DMS153 (cell line): Measurements from ENCODE around the gene AMOT.

Experiments used
- DNase-seq: peaks from one replicate; lab custom pipeline; 2025; lab: John Stamatoyannopoulos, UW

AMOT gene

DNA sequence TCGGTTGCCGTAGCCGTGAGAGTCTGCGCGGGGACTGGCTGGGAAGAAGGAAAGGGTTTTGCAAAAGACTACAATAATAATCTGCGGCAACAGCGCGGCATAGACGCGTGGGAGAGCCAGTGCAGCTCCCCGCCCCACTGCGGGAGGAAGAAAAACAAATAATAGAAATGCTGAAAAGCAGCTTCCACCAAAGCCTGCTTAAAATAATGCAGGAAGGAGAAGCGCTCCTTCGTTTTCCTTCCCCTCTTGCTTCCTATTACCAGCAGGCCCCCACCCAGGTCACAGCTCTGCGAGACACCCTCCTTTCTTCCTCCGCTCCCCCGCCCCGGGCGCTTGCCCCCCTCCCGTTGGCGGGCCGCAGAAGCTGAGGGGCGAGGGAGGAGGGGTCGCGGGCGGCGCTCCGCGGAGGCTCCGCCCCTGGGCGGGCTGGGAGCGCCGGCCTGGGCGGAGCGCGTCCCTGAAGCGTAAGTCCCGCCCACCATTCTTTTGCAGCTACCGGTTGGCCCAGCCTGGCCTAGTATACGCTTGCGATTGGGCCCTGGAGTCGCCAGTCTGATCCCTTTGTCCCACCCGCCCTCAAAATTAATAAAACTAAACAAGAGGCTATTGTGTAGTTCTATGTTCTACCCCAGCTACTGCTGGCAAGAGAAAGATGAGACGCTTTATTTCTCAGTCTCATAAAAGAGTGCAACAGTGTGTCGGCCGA lies 636 bp upstream of the AMOT start:
- peak; percentile 82 for DNase-seq

DNA sequence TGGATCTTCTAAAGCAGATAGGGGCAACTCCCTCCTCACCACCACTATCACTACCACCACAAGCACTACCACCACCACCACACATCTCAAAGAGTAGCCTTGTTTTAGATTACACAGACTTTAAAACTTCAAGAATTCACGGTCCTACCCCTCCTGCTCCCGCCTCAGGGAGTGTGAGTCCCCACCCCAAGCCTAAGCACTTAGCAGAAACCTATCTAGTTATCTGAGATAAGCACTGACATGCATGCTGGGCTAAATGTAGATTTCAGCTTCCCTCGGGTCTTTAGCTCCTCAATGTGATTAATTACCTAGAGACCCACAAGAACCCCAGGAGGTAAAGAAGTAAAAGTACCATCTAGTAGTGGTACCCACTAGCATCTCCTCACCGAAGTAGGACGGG lies 775 bp downstream of the AMOT start:
- DNase-seq: no peak

DNA sequence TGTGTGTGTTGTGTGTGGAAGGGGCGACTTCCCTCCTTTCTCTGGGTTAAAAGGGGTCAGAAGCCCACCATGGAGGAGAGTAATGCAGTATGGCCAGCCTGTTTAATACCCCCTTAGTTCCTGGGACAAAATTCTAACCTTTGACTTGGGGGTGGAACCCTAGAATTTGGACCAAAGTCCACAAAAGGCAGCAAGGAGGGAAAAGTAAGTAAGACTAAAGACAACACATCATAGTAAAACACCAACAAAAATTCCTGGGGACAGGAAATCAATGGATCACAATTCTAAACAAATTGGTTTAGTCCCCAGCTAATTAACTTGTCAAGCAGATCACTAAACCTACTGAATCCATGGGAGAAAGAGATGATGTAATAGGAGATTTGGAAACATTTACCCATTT lies 3.1 kb downstream of the AMOT start:
- DNase-seq: no peak

DNA sequence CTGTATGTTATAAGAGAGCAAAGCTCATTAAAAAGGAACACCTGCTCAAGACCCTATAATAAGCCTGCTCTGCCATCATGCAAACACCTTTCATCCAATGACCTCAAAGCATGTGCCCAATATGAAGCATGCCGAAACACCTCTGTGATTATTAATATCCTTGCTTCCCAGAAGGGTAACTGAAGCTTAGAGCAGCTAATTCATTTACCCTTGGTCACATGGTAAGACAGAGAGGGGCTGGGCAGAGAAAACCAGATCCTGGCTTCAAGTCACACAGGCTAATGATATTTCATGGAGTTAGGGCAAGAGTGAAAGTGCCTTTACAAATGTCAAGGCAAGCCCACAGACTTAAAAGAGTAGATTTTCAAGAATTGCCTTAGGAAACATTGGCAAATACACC lies 5.6 kb downstream of the AMOT start:
- DNase-seq: no peak

DNA sequence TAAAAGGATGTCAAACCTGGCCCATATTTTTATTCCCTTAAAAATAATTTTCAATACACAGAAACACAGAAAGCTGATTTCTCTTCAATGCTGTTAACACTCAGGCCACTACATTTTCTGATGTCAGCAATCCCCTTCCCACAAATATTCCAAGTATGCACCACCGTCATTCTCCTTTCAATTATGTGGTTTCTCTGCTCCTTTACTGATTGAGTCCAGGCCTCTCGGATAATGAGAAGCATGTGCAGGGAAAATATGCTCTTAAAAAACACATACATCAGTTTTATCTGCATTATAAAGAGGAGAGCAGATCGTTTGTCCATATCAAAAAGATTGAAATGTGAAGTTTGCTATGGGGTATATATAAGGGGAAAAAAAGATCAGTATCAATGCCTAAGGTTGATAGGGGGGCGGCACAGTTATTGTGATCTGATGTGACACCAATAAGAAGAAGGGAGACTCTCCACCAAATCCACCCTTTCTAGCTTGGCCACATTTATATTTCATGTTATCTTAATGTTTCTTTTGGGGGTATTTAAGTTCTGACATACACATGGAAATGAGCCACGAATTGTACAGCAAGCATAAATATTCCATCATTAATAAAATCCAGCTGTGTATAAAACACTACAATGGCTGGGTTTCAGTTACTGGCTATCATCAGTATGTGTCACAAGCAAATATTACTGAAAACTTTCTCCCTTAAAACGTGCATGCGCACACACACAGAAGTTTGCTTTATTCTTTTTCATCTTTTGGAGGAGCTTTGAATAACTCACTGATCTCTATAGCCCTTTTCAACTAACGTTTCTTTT lies 6.4 kb downstream of the AMOT start:
- no peak for DNase-seq

DNA sequence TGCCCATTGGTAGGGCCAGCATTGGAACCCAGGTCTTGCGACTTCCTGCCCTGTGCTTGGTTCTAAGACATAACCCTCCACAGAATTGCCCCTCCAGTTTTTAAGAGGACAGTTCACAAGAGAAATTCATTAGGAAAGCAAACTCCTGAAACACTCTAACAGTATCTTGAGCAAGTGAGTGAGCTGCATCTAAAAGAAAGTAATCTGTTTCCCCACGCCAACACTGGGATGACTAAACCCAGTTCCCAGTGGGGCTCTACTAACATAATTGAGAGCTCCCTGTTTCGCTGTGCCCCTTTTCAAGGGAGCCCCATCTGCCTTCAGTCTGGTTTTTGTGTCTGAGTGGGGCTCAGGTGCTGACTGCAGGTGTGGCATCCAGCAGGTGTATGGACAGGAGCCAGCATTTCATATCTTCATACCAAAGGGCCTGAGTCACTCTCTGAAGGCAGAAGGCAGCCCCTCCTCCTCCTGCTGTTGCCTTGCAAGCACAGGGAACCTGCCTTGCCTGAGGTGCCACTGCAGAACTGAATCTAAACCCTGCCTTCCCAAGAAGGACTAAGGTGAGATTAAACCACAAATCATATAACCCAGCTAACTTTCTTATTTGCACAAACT lies 8.0 kb downstream of the AMOT start:
- peak; percentile 9 for DNase-seq

DNA sequence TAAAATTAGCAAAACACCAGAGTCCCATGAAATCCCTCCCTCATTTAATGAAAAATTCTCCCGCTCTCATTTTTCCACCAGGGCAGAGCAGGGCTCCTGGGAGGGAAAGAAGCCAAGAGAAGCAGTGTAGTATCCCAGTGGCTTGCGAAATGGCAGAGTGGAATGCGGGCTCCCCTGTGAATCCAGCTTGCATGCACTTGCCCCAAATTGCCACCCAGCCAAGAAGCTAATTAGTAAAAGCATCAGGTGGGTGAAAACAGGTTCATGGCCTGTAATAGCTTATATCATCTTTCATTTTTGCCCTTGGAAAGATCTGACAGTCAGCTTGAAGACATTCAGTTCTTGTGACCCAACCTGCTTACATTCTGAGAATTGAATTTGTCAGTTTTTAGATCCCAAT lies 10.1 kb downstream of the AMOT start:
- no peak for DNase-seq

DNA sequence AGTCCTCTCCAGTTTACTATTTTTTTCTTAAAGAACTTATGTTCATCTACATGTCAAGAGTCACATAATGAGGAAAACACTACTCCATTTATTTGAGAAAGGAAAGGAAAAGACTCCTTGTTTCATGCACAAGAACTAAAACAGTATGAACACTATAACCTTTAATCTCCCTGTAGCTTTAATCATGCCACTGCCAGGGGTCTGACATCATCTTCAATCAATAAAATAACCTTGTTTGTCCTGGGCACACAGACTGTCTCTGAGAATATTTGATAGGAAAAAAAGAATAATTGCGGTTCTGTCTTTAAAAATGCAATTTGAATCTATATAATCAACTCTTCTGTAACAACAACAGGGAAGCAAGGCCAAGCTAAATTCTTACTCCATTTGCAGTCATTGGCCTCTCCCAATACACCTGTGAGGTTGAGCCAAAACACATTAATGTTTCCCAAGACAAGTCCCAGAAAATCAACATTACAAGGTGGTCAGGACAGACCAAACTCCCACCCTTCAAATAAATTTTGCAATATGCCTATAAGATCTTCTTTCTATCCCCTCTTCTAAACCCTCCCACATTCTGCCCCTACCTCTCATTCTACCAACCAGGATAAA lies 13.2 kb downstream of the AMOT start:
- DNase-seq: no peak

DNA sequence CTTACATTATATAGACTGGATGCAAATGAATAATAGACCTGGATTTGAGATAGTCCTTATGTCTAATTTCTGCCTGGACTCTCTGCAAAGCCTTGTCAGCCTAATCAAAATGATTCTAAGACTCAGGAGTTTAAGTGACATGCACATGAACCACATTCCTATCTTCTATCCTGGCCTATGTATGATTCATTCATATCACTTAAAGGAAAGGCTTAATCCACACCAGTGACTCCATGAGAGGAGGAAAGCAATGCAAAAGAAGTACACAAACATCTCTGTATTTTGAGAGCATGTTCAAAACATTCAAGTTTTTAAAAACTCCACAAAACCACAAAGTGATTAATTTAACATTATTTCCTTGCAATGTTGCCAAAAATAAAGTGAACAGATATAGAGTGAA lies 14.6 kb downstream of the AMOT start:
- DNase-seq: no peak

DNA sequence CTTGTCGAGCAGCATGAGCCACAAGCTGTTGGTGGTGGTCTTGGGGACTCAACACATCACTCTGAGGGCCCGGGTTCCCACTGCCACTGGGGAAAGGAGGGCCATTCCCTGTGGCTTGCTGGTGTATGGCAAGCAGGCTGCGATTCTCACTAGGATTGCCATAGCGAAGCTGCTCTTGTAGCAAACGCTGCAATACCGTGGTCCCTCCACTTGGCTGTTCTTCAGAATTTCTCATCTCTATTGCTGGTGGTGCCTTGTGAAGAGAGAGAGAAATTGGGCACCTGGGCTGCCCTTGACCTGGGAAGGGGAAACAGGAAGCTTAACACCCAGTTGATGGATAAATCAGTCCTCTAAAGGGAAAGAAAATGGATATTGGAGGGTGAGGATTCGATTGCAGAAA lies 17.7 kb downstream of the AMOT start:
- no peak for DNase-seq

DNA sequence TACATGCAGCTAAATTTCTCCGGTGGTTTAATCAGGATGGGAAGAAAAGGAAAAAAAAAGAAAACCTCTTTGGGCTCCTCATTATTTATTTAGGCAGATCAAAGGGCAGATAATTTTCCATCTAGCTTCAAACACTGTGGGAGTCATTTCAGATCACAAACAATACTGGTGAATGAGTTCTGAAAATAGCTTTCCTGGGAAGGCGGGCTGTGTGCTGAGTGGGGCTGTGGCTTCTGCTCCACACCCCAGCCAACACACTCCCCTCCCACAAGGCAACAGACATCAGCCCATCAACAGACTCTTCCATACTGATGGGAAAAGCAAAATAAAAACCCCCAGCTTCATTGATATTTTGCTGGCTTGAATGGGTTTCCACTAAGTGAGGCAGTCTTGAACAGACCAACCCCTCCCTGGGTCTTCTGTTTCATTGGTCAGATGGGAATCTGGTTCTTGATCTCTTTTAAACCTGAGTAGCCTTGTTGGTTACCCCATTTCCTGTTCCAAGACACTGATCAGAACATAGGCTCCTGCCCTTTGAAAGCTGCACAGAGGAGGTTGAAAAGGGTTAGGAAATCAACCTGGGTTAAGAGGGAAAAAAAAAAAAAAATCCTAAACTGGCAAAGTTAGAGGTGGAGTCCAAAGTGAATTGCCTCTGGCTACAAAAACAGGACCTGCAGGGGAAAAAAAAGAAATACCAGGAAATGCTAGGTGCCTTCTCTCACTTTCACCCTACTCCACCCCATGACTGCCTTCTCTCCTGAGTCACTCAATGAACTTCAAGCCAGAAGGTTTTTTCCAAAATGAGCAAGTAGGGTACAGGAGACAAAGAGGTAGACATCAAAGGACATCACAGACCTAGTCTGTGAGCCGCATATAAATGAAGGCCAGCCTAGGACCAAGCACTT lies 20.0 kb downstream of the AMOT start:
- DNase-seq: peak; percentile 29

DNA sequence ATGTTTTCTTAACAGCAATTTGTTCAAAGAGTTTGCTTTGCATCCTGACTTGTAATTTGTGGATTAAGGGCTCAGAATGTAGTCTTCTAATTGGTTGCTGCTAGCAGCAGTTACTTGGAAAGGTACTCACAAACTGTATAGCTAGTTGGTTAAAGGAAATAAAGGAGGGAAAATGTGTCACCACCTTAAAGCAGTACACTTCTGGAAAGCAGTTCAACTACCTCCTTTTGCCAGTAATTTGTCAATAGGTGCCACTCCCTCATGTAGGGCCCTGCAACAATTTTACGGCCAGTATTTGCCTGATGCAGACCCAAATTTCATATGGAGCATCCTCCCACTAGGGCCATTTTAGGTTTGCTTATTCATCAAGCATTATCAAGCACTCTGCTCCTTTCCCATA lies 20.8 kb downstream of the AMOT start:
- no peak for DNase-seq

DNA sequence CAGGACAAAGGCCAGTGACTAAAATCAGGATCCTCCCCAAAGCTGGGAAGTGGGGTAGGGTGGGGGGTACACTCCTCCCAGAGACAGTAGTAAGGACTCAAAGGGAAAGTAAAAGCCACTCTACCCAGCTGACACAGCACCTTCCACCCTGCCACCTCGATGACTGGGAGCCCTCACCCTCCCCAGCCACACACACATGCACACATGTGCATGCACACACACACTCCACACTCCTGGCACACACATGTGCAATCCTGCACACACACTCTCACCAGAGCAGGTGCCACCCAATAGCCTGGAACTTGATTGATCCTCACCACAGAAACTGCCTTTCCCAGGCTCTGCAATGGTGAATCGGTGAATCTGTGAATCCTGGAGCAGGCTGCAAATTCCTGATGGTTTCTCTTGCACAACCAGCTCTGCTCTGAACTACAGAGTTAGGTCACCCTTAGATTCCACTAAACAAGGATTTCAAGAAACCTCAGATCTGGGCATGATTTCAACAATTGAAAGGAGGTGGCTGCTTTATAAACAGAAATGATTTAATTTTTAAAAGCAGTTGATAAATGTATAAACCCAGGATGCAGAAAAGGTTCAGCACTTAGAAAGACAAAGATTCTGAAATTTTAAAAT lies 21.5 kb downstream of the AMOT start:
- no peak for DNase-seq

DNA sequence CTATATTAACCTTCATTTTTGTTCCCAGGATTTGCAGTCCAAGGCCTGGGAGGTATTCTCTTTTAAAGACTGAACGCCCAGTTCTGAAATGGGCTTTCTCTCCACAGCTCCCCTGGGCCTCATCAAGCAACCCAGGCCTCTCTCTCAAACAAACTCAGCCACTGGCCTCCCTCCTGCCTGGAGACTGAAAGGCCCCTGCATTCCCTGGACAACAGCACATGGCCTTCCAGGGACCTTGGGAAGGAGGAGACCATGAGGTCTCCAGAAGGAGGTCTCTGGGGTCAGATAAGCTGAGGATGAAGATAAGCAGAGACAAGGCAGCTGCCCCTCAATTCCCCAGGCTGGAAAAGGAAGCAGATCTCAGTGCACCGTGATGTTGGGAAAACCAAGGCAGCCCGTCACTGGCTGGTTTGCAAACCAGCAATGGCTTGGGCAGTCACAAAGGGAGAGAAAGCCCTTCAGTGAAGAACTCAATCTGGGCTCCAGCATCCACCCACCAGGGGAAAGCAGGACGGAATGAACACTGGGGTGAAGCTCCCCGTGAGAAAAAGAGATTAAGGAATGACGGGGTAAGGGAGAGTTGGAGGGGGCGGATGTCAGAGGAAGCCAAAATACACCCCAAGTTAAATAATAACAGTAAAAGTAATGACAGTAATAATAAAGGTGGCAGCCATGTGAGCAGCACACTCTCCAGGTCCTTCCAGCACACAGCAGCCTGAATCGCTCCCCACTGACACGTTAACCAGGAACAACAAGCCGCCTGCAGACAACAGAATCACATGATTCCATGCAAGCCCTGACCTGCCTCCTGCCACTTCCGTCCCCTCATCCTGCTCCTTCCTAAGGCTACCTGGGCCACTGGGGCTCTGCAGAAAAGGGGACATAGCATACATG lies 22.3 kb downstream of the AMOT start:
- peak; percentile 65 for DNase-seq

DNA sequence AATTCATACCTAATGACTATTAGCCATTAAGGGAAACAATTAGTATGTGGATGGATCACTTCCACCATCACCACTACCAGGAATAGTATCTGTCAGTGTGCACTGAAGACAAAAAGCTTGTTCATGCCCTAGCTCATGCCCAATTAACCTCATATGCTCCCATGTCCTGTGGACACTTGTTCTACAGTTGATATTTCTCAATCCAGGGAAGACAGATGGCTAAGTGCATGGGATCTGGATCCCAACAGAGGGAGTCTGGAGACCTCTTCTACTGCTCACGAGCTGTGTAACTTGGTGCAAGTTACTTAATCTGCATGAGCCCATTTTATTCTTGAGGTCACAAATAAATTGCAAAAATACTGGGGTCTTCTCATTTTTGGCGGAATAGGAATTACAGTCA lies 23.7 kb downstream of the AMOT start:
- DNase-seq: no peak

DNA sequence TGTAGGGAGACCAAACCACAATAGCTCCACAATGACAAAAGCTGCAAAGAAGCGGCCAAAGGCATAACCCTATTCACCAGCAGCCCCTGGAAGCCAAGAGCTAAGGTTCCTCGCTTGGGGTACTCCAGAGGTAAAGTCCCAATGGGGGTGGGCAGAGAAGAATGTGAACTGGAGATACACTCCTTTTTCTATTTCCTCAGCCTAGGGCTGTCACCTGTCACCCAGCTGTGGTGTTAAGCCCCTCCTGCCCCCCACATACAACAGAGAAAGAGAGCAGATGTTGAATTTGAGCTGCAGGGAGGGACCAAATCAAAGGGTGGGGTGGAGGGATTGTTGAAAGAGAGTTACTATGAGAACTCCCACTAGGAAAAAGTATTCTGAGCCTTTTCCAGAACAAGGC lies 26.1 kb downstream of the AMOT start:
- no peak for DNase-seq

DNA sequence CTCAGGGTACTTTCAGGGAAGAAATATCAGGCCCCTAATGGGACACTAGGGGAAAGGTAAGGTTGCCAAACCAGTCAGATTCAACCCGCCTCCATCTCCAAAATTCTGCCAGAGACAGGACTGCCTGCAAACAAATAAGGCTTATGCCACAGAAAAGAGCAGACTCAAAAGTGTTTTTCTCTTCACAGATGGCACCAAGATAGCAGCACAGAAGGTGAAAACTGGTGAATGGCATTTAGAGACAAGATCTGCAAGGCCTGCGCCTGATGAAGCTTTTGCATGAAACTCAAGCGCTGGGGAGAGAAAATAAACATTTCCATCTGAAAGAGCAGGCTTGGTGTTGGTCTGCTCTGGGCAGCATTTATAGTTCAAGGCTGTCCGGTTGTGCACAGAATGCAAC lies 27.9 kb downstream of the AMOT start:
- DNase-seq: no peak

DNA sequence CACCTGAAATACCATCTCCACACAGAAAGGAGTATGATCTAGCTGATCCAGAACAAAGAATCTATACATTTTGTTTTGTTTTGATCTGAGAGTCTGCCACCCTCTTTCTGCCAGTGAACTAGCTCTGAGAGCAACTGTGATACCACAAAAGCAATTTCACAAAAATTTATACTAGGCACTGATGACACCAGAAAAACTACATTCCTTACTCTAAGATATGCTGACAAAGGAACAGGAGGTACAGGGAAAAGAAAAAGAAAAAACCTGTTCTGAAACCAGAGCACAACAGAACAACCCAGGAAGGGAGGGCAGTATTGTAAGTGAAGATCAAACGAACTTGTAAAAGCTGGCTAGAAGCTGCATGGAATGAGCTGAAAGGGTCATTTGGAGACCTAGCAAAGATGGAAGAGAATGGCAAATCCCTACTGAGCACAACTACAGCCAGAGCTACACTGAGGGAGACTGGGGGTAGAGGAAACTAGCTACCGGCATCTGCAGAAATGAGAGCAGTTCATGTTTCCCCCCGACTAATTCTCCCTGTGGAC lies 31.9 kb downstream of the AMOT start:
- no peak for DNase-seq

DNA sequence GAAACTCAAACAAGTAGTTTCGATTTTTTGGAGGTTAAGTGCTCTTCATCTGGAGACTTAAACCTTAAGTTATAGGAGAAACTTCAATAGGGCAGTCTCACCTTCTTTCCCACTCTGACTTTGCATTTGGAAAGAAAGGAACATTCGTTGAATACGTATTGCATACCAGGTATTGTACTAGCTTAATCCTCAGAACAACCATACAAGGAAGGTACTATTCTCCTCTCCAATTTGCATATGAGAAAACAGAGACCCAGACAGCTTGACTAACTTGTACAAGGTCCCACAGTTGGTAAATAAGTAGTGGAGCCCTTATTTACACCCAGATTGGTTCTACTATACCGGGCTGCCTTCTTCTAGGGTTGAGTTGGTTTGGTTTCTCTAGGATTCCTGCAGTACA lies 32.6 kb downstream of the AMOT start:
- DNase-seq: no peak

DNA sequence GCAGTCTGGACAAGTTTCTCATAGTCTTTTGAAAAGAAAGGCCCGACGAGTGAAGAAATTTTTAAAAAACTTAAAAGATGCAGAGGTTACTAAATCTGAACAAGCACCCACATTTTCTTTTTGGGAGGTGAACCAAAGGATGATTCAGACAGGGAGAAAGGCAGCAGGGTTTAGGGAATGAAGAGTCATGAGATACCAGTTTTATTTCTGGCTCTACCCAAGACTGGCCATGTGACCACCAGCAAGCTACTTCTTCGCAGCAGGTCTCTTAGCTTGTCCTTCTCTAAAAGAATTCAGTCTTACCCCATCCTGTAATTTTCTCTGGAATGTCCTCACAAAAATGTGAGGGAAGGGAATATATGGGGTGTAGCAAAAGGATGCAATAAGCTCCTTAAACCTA lies 37.6 kb downstream of the AMOT start:
- DNase-seq: no peak
